OCI-LY3 (cell line): ENCODE measurements around the gene SPINK8.

ENCODE experiments used
- H2AFZ ChIP-seq: fragments of 200-600, 300-600 bp; shearing (Covaris generic); 2 replicates; pipeline ENCODE4 v1.6.0; 2014; ENCODE audit warnings: antibody characterized with exemption, low read depth, low read length
- H3K27ac ChIP-seq: fragments of 200-600, 300-600 bp; sonication (generic); 2 replicates; pipeline ENCODE4 v1.5.1; 2014; ENCODE audit warnings: mild to moderate bottlenecking, low read length, moderate library complexity, mixed read lengths
- H3K27me3 ChIP-seq: fragments of 200-600, 300-600 bp; sonication (generic); 2 replicates; pipeline ENCODE4 v1.6.1; 2014; ENCODE audit warnings: low read depth, low read length, mixed read lengths
- H3K36me3 ChIP-seq: fragments of 200-600, 300-600 bp; sonication (generic); replicated peaks from 2 replicates; pipeline ENCODE3; 2014; ENCODE audit warnings: low read depth, low read length, mixed read lengths
- H3K4me1 ChIP-seq: fragments of 300-600, 200-600 bp; sonication (generic); 2 replicates; pipeline ENCODE4 v1.6.1; 2014; ENCODE audit warnings: low read length, mixed read lengths
- H3K4me2 ChIP-seq: fragments of 200-600, 300-600 bp; sonication (generic); 2 replicates; pipeline ENCODE4 v1.6.1; 2014; ENCODE audit warnings: low read length, mixed read lengths
- H3K4me3 ChIP-seq: fragments of 300-600, 200-600 bp; sonication (generic); 2 replicates; pipeline ENCODE4 v1.5.1; 2014; ENCODE audit warnings: antibody characterized with exemption, mild to moderate bottlenecking, low read length, moderate library complexity
- H3K79me2 ChIP-seq: fragments of 300-600, 200-600 bp; shearing (Covaris generic); 2 replicates; pipeline ENCODE4 v1.6.1; 2014; ENCODE audit warnings: mild to moderate bottlenecking, low read length, mixed read lengths
- H3K9ac ChIP-seq: fragments of 300-600, 200-600 bp; shearing (Covaris generic); 2 replicates; pipeline ENCODE4 v1.6.0; 2014; ENCODE audit warnings: mild to moderate bottlenecking, low read length, moderate library complexity
- H3K9me3 ChIP-seq: fragments of 200-600, 300-600 bp; shearing (Covaris generic); 2 replicates; pipeline ENCODE4 v1.6.1; 2014; ENCODE audit warnings: low read length, mixed read lengths; ENCODE audit not compliant: insufficient read depth
- H4K20me1 ChIP-seq: fragments of 200-600, 300-600 bp; sonication (generic); 2 replicates; pipeline ENCODE4 v1.6.1; 2016; ENCODE audit warnings: low read length, mixed read lengths; ENCODE audit not compliant: insufficient read depth
- EZH2phosphoT487 ChIP-seq: fragments of 200-600 bp; shearing (Covaris generic); IDR thresholded peaks from 2 replicates; pipeline ENCODE4 v1.6.1; 2018; ENCODE audit warnings: antibody characterized with exemption, mixed run types, low read depth
- TF ChIP-seq, protein P1 (sequence below): fragments of 200-600, 300-600 bp; sonication (generic); IDR thresholded peaks from 2 replicates; pipeline ENCODE4 v1.5.1; 2014; ENCODE audit warnings: antibody characterized with exemption, low read length, low read depth

The SPINK8 gene

GRCh38 chr3:48370333-48370713 lies 36.9 kb upstream of the SPINK8 start:
- no peak overlapping the region for H3K27ac ChIP-seq
- no peaks in the 10 kb centered on the region for H3K4me1 ChIP-seq
- H3K9ac ChIP-seq: no peak overlapping the region
- H2AFZ ChIP-seq: no peak overlapping the region
- no peaks in the 10 kb centered on the region for H3K36me3 ChIP-seq
- H3K79me2 ChIP-seq: no peaks in the 10 kb centered on the region
- no peak overlapping the region for H3K4me2 ChIP-seq
- H4K20me1 ChIP-seq: no peaks in the 10 kb centered on the region
- H3K9me3 ChIP-seq: no peaks in the 10 kb centered on the region
- no peak overlapping the region for H3K4me3 ChIP-seq
- H3K27me3 ChIP-seq: no peaks in the 10 kb centered on the region
- TF ChIP-seq EZH2phosphoT487: no peak

DNA sequence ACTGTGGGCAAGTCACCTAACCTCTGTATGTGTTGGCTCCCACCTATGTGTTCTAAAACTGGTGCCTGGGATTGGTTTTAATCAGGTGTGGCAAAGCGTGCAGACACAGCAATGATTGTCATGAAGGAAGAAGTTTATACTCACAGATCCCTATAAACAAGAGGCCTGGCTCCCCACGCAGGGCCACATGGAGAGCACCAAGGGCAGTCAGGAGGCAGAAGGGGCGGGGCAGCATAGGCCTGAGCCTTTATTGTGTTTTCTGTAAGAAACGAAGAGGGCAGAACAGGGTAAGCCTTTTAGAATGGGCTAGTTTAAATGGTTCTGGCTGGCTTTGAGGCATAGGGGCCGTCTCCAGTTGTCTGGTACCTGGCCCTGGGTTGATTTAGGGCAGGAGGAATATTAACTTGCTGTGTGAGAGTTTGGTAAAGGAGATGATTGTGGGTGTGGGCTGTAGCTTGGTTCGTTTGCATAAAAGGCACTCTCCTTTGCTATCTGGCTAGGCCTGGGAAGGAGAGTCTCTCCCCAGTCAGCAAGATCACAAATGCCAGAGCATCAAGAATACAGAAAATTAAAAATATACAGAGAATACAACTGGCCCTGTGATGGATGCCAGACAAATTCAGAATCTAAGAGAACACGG lies 36.4 kb upstream of the SPINK8 start:
- Histone ChIP-seq H3K9me3 (no peaks in the 10 kb centered on the region), H3K27ac (no peak overlapping the region), H3K27me3 (no peaks in the 10 kb centered on the region), H3K4me2 (no peak overlapping the region), H3K4me3 (no peak overlapping the region), H2AFZ (no peak overlapping the region), H3K9ac (no peak overlapping the region), H3K79me2 (no peaks in the 10 kb centered on the region), H4K20me1 (no peaks in the 10 kb centered on the region), H3K4me1 (no peaks in the 10 kb centered on the region), H3K36me3 (no peaks in the 10 kb centered on the region)
- no peak for TF ChIP-seq EZH2phosphoT487
- TF ChIP-seq, protein P1, sequence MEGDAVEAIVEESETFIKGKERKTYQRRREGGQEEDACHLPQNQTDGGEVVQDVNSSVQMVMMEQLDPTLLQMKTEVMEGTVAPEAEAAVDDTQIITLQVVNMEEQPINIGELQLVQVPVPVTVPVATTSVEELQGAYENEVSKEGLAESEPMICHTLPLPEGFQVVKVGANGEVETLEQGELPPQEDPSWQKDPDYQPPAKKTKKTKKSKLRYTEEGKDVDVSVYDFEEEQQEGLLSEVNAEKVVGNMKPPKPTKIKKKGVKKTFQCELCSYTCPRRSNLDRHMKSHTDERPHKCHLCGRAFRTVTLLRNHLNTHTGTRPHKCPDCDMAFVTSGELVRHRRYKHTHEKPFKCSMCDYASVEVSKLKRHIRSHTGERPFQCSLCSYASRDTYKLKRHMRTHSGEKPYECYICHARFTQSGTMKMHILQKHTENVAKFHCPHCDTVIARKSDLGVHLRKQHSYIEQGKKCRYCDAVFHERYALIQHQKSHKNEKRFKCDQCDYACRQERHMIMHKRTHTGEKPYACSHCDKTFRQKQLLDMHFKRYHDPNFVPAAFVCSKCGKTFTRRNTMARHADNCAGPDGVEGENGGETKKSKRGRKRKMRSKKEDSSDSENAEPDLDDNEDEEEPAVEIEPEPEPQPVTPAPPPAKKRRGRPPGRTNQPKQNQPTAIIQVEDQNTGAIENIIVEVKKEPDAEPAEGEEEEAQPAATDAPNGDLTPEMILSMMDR: no peak

- Histone ChIP-seq H3K4me1 (no peaks in the 10 kb centered on the region), H3K27ac (no peak overlapping the region), H3K79me2 (no peaks in the 10 kb centered on the region)
Observed at GRCh38 chr3:48367201-48367600, 33.7 kb upstream of the SPINK8 start.

DNA sequence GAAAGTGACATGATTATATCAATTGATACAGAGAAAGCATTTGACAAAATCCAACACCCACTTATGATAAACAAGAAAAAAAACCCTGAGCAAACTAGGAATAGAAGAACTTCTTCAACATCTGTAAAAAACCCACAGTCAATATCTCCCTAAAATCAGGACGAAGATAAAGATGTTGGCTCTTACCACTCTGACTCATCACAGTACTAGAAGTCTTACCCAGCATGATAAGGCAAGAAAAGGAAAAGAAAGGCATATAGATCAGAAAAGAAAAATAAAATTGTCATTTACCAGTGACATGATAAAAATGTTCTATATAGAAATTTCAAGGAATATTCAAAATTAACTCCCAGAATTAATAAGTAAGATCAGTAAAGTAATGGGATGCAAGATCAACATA lies 31.4 kb upstream of the SPINK8 start:
- H3K4me2 ChIP-seq: no peak overlapping the region
- H4K20me1 ChIP-seq: no peaks in the 10 kb centered on the region
- H3K9me3 ChIP-seq: peaks cover 11% of the 10 kb centered on the region; the same call in 1 of the 2 replicates
- H3K4me1 ChIP-seq: no peaks in the 10 kb centered on the region
- TF ChIP-seq, protein P1: no peak
- no peak for TF ChIP-seq EZH2phosphoT487
- no peak overlapping the region for H3K27ac ChIP-seq
- H3K27me3 ChIP-seq: no peaks in the 10 kb centered on the region
- no peaks in the 10 kb centered on the region for H3K36me3 ChIP-seq
- H3K9ac ChIP-seq: no peak overlapping the region
- no peak overlapping the region for H2AFZ ChIP-seq
- H3K4me3 ChIP-seq: no peak overlapping the region
- H3K79me2 ChIP-seq: no peaks in the 10 kb centered on the region

More at GRCh38 chr3:48367201-48367600, 33.7 kb upstream of the SPINK8 start:
- no peak for TF ChIP-seq EZH2phosphoT487
- TF ChIP-seq, protein P1: no peak
- H3K9me3 ChIP-seq: peaks cover under 1% of the 10 kb centered on the region; the same call in 1 of the 2 replicates
- H3K36me3 ChIP-seq: no peaks in the 10 kb centered on the region
- H3K9ac ChIP-seq: no peak overlapping the region
- no peak overlapping the region for H2AFZ ChIP-seq
- no peak overlapping the region for H3K4me2 ChIP-seq
- H3K4me3 ChIP-seq: no peak overlapping the region
- H4K20me1 ChIP-seq: no peaks in the 10 kb centered on the region
- no peaks in the 10 kb centered on the region for H3K27me3 ChIP-seq
